Esophagus squamous epithelium (tissue), 5 donors: ENCODE results near the gene SGCD. TPM values are rescaled to one million over a fixed set of nuclear protein-coding genes. Genes with fewer than 3 reads are reported as not detected.

Source experiments
- DNase-seq: peaks from one replicate; lab custom pipeline; 2025; lab: John Stamatoyannopoulos, UW
- H3K27ac ChIP-seq, 4 donors: fragments of 200-600 bp; sonication (generic); one replicate each; pipeline ENCODE4 v1.5.1; 2016 to 2019; ENCODE audit warnings: mild to moderate bottlenecking in 1 of 4
- H3K27me3 ChIP-seq, 4 donors: fragments of 200-600 bp; sonication (generic); 1 replicate in 3 of 4; 2 replicates in 1 of 4; pipeline versions ENCODE4 v1.5.1 to v1.6.0; 2017 to 2021; ENCODE audit warnings: antibody characterized with exemption in 1 of 4
- H3K36me3 ChIP-seq, 3 donors: fragments of 200-600 bp; sonication (generic); one replicate each; pipeline ENCODE4 v1.5.1; 2016 to 2019
- H3K4me1 ChIP-seq, 3 donors: fragments of 200-600 bp; sonication (generic); one replicate each; pipeline ENCODE4 v1.5.1; 2017 to 2019
- H3K4me3 ChIP-seq, 4 donors: fragments of 200-600 bp; sonication (generic); 1 replicate in 3 of 4; 2 replicates in 1 of 4; pipeline ENCODE4 v1.5.1; 2016 to 2019; ENCODE audit warnings: mild to moderate bottlenecking in 2 of 4, moderate library complexity in 1 of 4
- H3K9me3 ChIP-seq, 3 donors: fragments of 200-600 bp; sonication (generic); one replicate each; pipeline ENCODE4 v1.5.1; 2016 to 2019
- POLR2A ChIP-seq, 4 donors: fragments of 450-650 bp; IDR thresholded peaks; one replicate each; pipeline ENCODE4 v1.6.1; 2017; ENCODE audit warnings: antibody characterized with exemption in 4 of 4, mild to moderate bottlenecking in 4 of 4, moderate library complexity in 3 of 4
- WGBS, 2 donors: methylation state at CpG; one replicate each; pipeline ENCODE4 v1.1.5; 2018; 5-methylcytosine and 5-hydroxymethylcytosine counted together
- intact Hi-C: fragments of 100-400 bp; cut with DNase I; formaldehyde crosslinking; loops from one replicate; pipeline ENCODE4 v1.15.0; 2022
- total RNA-seq, 4 donors: library from RNA; depleted of rRNA; stranded (reverse); fragments of >200 nt; gene quantifications; one replicate each; pipeline ENCODE4 v1.1.0, GENCODE V29; 2016
- TF ChIP-seq, protein P1 (sequence below), 6 experiments: fragments of 450-650 bp in 4 of 6; fragments of 200-600 bp in 2 of 6; sonication (generic) in 2 of 6; IDR thresholded peaks; one replicate each; pipeline ENCODE4 v1.5.1; 2016 to 2019; ENCODE audit warnings: antibody characterized with exemption in 6 of 6, mild to moderate bottlenecking in 4 of 6, moderate library complexity in 4 of 6
- donor health status: DM: yes; HTN: yes; CAD: no.

Gene SGCD
- total RNA-seq, 4 donors from 2014 or later: 0.08 to 4.4 (median 0.64) TPM

GRCh38 chr5:156685481-156685880, 358.5 kb downstream of the SGCD start:
- intact Hi-C loops: no loop called here
- no peak overlapping the region for H3K4me3 ChIP-seq
- H3K9me3 ChIP-seq: no peaks in the 10 kb centered on the region
- H3K36me3 ChIP-seq: no peaks in the 10 kb centered on the region
- H3K4me1 ChIP-seq: no peaks in the 10 kb centered on the region
- DNase-seq: no peak
- TF ChIP-seq POLR2A (IDR thresholded peaks at IDR 0.05): no peak
- TF ChIP-seq, protein P1, sequence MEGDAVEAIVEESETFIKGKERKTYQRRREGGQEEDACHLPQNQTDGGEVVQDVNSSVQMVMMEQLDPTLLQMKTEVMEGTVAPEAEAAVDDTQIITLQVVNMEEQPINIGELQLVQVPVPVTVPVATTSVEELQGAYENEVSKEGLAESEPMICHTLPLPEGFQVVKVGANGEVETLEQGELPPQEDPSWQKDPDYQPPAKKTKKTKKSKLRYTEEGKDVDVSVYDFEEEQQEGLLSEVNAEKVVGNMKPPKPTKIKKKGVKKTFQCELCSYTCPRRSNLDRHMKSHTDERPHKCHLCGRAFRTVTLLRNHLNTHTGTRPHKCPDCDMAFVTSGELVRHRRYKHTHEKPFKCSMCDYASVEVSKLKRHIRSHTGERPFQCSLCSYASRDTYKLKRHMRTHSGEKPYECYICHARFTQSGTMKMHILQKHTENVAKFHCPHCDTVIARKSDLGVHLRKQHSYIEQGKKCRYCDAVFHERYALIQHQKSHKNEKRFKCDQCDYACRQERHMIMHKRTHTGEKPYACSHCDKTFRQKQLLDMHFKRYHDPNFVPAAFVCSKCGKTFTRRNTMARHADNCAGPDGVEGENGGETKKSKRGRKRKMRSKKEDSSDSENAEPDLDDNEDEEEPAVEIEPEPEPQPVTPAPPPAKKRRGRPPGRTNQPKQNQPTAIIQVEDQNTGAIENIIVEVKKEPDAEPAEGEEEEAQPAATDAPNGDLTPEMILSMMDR (IDR thresholded peaks at IDR 0.05): no peak
- no peak overlapping the region for H3K27ac ChIP-seq
- H3K27me3 ChIP-seq: no peaks in the 10 kb centered on the region

GRCh38 chr5:156686380-156686779, 359.4 kb downstream of the SGCD start:
- no peaks in the 10 kb centered on the region for H3K27me3 ChIP-seq
- DNase-seq: no peak
- WGBS, 2 donors: 57 to 71% methylated on average over 2 of the region's 2 CpGs
- H3K9me3 ChIP-seq: no peaks in the 10 kb centered on the region
- H3K4me3 ChIP-seq: no peak overlapping the region
- H3K4me1 ChIP-seq: no peaks in the 10 kb centered on the region
- TF ChIP-seq POLR2A (IDR thresholded peaks at IDR 0.05): no peak
- TF ChIP-seq, protein P1 (IDR thresholded peaks at IDR 0.05): no peak
- H3K27ac ChIP-seq: no peak overlapping the region
- intact Hi-C loops: no loop called here
- H3K36me3 ChIP-seq: no peaks in the 10 kb centered on the region

- Histone ChIP-seq H3K4me1 (no peaks in the 10 kb centered on the region), H3K27me3 (no peaks in the 10 kb centered on the region), H3K4me3 (no peak overlapping the region), H3K36me3 (no peaks in the 10 kb centered on the region), H3K9me3 (no peaks in the 10 kb centered on the region), H3K27ac (no peak overlapping the region)
- intact Hi-C loops: no loop called here
- 42 to 45% methylated on average over 4 of the region's 4 CpGs for WGBS, 2 donors
- no peak for DNase-seq
- TF ChIP-seq, protein P1 (IDR thresholded peaks at IDR 0.05): no peak
- no peak for TF ChIP-seq POLR2A (IDR thresholded peaks at IDR 0.05)
These were observed 359.8 kb downstream of the SGCD start for GRCh38 chr5:156686796-156687195.

DNA sequence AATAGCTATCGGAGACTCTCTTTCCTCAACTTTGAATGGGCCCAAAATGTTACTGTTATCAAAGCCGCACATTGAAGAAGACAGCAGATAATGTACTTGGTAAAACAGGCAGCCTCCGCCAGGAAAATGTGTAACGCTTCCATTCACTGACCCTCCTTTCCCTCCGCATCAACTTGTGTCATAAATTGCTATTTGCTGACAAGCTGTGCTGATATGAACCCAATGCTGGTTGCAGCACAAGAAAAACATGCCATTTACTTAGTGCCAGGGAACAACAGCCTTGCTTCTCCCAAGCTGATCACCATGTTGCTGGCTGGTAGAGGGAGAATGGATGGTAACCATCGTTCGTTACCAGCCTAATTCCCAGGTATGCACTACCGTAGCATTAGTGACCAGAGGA, 360.6 kb downstream of the SGCD start:
- Histone ChIP-seq H3K4me3 (no peak overlapping the region), H3K9me3 (no peaks in the 10 kb centered on the region), H3K36me3 (no peaks in the 10 kb centered on the region), H3K4me1 (no peaks in the 10 kb centered on the region), H3K27me3 (no peaks in the 10 kb centered on the region), H3K27ac (no peak overlapping the region)
- no peak for DNase-seq
- WGBS, 2 donors: 69 to 86% methylated on average over 8 of the region's 8 CpGs
- intact Hi-C loops: no loop called here
- TF ChIP-seq, protein P1 (IDR thresholded peaks at IDR 0.05): no peak
- no peak for TF ChIP-seq POLR2A (IDR thresholded peaks at IDR 0.05)

DNA sequence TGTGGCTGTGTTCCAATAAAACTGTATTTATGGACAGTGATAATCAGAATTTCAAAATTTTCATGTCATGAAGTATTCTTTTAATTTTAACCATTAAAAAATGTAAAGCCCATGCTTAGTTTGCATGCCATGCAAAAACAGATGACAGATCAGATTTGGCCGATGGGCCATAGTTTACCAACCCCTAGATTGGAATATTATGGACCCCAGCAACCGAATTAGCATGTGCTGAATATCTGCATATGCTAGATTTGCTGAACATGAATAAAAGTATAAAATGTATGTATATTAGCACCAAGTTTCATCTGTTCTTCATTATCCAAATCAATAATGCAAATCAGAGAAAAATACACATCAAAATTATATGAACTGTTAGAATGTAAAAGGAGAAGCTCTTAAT, 364.6 kb downstream of the SGCD start:
- no peaks in the 10 kb centered on the region for H3K27me3 ChIP-seq
- DNase-seq: no peak
- H3K27ac ChIP-seq: no peak overlapping the region
- TF ChIP-seq, protein P1 (IDR thresholded peaks at IDR 0.05): no peak
- no peak for TF ChIP-seq POLR2A (IDR thresholded peaks at IDR 0.05)
- WGBS, 2 donors: 67 to 85% methylated on average over 2 of the region's 2 CpGs
- intact Hi-C loops: no loop called here
- no peaks in the 10 kb centered on the region for H3K4me1 ChIP-seq
- no peaks in the 10 kb centered on the region for H3K9me3 ChIP-seq
- no peak overlapping the region for H3K4me3 ChIP-seq
- H3K36me3 ChIP-seq: no peaks in the 10 kb centered on the region
